Hippocampal formation (tissue), 2 donors: ENCODE results near the gene ENGASE.

Experiments used
- DNase-seq, 2 donors: peaks; one replicate each; lab custom pipeline; 2025; lab: John Stamatoyannopoulos, UW

The ENGASE gene

DNA sequence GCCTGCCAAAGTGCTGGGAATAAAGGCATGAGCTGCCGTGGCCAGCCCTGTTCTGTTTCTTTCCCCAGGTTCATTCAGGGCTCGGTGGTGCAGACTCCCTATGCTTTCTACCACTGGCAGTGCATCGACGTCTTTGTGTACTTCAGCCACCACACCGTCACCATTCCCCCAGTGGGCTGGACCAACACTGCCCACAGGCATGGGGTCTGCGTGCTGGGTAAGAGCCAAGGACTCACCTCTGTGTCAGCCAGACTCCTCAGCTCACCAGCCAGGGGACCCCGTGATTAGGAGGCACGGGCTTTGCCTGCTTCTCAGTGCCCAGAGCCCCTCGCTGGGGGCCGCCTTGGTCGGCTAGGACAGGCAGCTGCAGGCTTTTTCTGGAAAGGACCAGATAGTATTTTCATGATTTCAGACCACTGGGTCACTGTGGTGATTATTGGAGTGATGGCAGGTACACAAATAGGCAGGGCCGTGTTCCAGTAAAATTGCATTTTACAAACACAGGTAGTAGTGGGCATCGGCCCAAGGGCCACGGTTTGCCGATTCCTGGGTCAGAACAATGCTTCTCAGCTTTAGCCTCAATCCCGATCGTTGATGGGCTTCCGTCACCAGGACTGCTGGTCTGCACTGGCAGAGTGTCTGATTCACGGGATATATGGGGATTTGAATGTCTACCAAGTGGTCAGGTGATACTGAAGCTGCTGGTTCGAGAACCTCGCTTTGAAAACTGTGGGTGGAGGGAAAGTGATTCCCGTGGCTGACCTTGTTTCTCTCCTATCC lies 5.0 kb downstream of the ENGASE start:
- DNase-seq = no peak

DNA sequence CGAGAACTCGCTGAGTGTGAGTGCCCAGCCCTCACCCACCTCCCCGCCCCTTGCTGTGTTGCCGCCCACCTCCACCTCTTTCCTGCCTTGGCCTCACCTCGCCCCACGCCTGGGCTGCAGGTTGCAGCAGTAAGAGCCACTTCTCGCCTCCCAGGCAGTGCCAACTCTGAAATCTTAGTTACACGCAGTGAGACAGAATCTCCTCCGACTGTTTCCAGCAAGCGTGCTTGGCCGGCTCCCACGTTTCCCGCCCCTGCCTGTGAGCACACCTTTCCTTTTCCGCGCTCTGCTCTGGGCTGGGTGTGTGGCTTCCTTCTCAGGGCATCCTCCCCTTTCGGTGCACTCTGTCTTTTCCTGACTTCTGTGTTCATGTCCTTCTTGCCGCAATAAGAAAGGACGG lies 5.7 kb downstream of the ENGASE start:
- DNase-seq = no peak

DNA sequence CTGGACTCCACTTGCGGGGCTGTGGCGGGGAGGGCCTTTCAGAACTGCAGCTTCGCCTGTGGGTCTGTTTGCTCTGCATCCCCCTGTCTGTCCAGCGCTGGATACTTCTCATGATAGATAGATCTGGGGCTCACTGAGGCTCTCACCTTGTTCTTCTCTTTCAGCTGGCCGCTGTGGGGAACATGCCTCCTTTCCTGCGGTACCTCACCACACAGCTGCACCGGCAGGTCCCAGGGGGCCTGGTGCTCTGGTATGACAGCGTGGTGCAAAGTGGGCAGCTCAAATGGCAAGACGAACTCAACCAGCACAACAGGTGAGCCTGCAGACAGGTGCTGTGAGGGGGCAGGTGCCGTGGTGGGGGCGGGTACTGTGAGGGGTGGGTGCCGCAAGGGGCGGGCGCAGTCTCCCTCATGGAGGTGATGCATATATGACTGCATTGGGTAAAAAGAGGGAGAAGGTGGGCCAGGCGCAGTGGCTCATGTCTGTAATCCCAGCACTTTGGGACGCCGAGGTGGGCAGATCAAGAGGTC lies 6.2 kb downstream of the ENGASE start:
- no peak for DNase-seq

DNA sequence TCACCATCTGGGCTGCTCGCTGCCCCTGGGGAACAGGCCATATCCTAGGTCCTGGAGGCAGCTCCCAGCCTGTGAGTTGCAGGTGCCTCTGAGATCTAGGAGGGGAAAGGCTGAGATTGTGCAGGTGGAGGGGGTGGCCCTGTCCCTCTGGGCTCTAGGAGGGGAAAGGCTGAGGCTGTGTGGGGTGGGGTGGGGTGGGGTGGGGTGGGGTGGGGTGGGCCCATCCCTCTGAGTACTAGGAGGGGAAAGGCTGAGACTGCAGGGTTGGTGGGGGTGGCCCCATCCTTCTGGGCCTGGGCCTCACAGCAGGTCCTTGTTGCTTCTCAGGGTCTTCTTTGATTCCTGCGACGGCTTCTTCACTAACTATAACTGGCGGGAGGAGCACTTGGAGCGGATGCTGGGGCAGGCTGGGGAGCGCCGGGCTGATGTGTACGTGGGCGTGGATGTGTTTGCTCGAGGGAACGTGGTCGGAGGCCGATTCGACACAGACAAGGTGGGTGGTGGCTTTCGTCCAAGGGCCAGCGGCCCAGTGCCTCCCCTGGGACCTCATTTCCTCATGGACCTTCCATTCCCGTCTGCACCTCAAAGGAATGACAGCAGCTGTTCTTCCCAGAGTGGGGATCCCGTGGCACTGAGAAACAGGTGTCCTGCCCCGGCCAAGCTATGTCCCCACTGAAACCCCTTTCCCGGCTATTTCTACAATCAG lies 7.1 kb downstream of the ENGASE start:
- DNase-seq = no peak

DNA sequence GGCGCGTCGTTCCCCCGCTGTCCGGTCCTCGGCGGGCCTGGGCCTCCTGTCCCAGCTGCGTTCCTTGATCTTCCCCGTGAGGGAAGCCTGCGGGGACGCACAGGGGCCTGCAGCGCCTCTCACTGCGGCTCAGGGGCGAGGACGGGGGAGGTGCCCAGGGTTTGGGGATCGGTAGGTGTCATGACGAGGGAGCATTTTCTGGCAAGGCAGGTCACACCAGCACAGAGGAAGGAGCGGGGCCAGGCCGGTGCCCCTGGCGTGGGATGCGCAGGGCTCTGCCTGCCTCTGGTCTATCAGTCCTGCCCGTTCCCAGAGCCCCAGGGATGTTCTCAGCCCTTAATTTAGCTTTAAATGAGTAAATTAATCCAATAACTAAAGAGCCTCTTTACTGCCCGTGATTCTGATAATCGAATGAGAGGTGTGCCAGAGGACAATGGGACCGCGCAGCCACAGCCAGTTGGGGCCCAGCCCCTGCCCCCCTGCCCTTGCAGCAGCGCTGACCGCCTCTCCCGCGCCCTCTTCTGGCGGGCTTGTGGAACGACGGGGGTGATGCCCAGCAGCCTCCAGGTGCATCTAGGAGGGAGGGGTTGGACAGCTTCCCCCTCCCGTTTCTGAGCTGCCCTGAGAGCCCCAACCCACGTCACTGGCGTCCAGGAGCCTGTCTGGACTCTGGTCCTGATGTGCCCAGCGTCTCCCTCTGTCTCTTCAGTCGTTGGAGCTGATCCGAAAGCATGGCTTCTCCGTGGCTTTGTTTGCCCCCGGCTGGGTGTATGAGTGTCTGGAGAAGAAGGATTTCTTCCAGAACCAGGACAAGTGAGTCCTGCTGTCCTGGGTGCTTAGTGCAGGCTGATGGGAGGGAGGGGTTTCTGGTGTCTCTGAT lies 7.9 kb downstream of the ENGASE start:
- no peak for DNase-seq

DNA sequence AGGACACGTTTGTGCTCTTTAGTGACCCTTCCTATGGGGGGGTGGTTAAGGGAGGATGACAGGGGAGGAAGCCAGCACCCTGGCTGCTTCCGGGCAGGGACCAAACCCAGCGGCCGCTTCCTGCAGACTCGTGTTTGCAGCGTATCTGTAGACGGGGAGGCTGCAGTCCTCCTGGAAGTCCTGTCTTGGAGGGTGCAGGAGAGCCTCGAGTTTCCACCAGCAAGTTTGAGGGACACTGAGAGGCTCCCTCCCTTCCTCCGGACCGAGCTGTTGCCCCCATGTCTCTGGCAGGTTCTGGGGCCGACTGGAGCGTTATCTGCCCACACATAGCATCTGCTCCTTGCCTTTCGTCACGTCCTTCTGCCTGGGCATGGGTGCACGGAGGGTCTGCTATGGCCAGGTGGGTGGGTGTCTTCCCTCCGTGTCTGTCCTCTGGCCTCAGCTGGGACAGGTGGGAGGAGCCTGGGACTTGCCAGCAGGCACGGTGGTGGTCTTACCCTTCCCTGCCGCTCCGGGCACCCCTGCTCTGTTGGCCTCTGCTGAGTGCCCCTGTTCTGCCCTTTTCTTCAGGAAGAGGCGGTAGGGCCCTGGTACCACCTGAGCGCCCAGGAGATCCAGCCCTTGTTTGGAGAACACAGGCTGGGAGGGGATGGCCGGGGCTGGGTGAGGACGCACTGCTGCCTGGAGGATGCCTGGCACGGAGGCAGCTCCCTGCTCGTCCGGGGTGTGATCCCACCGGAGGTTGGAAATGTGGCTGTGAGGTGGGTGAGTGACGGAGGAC lies 8.8 kb downstream of the ENGASE start:
- no peak for DNase-seq

DNA sequence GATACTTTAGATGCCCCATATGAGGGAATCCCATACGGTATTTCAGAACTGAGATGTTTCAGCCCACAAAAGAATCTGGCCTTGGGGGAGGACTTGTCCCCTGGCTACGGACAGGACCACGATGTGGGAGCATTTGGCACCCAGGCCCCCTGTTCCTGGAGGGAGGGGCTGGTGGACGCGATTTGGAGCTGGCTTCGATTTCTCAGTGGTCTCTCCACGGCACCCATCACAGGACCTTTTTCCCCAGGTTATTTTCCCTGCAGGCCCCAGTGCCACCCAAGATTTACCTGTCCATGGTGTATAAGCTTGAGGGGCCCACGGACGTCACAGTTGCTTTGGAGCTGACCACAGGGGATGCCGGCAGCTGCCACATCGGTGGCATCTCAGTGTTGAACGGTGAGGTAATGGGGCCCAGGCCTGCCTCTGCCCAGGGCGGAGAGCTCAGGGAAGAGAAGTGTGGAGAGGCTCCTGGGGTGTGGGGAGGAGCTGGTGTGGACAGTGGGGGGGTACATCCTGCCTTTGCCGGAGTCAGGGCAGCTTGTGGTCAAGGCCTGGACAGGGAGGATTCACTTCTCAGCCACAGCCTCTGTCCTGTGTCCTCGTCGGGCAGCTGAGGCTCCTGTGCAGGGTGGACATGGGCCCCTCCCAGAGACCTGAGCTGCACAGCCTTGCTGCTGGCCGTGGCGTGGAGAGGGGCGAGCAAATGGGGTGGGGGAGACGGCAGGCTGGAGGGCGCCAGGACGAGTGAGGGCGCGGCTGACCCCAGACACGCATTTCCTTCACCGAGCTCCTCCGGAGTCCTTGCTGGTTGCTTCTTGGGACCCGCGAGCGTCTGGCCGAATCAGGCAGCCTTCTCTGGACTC lies 9.9 kb downstream of the ENGASE start:
- DNase-seq = no peak

DNA sequence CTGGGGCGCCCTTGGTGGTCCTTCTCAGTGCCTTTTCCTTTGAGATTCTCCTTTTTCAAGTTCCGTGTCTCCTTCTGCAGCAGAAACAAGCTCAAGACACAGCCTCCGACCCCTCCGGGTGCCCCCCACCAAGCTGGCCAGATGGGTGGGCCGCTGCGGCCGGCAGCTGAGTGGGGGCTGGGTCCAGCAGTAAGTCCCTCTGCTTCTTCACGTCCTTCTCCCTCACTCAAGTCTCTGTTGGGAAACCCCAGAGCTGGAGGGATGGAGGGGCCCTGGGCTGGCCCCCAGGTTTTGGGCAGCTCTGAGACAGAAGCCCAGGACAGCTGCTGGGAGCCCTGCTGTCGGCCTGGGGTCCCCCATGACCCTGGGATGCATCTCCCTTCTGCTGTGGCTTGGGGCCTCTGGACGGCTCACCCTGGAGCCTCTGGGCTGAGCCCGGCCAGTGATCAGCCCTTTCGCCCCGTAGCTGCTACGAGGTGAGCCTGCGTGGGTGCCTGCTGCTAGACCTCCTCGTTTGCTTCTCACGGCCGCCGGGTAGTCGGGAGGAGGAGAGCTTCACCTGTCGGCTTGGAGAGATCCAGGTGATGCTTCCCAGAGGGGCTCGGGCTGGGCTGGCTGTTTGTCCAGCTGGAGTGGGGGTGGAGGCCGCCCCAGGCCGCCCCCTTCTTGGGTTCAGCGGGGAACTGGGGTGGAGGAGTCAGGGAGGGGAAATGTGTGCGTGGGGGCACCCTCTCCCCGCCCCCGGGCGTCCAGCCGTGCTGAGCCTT lies 10.7 kb downstream of the ENGASE start:
- DNase-seq = no peak

DNA sequence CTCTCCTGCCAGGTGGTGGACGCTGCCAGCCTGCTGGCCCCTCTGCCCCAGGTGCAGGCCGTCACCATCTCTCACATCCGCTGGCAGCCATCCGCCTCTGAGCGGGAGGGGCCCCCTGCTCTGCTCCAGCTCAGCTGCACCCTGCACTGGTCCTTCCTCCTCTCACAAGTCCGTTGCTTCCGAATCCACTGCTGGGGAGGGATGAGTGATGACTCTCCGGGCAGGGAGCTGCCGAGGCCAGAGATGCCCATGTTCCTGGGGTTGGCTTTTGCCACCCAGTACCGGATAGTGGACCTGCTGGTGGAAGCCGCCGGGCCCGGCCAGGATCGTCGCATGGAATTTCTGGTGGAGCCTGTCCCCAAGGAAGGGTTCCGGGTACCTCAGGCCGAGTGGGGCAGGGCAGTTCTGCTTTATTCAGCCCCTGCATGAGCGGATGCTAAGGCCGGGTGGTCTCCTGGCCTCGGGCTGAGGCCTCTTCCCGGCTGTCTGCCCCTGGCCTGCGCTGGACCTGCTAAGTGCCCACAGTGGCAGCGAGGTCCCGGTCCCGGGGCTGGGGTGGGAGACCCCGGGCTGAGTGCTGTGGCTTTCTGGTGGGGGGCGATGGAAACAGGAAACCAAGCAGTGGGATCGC lies 11.4 kb downstream of the ENGASE start:
- no peak for DNase-seq

DNA sequence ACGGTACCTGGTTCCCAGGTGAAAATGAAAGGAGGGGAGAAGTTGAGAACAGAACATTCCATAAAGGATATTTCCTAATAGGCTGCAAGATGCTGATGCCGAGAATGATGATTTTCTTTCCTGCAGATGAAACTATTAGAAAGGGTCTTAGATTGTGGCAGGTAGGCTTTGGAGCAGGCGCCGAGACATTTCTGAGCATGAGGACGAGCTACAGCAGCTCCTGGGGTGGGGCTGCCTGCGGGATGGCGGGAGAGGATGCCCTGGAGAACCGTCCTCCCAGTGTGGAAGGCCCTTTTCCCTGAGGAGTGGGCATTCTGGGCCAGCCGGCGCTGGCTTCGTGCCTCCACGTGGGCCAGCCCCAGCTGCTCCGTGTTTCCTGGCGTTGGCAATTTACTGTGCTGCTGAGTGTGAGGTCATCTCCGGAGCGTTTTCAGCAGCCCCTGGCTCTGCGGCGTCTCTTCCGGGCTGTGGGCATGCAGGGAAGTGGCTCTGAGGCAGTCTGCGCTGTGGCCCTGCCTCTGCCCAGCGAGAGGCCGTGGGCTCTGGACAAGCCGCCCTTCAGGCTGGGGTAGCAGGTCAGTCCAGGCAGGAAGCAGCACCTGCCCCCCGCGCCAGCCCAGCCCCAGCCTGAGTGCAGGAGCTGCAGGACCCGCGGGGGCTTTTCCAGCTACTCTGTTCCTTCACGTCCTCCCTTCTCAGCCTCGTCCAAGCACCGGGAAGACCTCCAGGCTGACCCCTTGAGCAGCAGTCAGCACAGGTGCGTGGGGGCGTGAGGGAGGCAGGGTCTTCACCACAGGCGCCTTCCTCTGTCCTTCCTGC lies 12.2 kb downstream of the ENGASE start:
- DNase-seq = no peak

DNA sequence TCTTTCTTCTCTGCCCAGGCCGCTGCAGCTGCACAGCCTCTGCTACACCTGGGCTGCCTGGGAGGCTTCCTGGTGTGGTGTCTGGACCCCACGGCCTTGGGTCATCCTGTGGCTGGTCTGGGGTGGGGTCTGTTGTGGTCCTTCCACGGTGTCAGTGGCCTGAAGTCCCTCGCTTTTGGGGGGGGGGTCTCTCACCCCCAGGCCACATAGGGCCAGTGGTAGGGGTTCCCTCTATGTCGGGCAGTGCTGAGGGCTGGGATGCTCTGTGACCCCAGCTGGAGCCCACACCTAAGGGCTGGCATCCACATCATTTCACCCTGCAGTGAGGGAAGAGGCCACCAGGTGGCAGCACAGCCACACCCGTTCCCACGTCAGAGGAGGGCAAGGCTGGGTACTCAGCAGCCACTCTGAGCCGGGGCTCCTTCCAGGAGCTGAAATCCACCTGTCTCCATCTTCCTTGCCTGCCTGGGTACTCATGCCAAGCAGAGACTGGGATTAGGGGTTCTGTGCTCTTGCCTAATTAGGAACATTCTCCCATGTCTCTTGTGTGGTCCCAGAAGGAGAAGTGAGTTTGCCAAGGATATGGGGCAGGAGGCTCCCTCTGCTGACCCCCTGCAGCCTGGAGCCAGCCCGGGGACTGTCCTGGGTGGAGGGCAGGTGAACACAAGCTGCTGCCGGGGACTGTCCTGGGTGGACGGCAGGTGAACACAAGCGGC lies 13.0 kb downstream of the ENGASE start:
- peak in 1 of 2 donors; percentile 54 for DNase-seq

DNA sequence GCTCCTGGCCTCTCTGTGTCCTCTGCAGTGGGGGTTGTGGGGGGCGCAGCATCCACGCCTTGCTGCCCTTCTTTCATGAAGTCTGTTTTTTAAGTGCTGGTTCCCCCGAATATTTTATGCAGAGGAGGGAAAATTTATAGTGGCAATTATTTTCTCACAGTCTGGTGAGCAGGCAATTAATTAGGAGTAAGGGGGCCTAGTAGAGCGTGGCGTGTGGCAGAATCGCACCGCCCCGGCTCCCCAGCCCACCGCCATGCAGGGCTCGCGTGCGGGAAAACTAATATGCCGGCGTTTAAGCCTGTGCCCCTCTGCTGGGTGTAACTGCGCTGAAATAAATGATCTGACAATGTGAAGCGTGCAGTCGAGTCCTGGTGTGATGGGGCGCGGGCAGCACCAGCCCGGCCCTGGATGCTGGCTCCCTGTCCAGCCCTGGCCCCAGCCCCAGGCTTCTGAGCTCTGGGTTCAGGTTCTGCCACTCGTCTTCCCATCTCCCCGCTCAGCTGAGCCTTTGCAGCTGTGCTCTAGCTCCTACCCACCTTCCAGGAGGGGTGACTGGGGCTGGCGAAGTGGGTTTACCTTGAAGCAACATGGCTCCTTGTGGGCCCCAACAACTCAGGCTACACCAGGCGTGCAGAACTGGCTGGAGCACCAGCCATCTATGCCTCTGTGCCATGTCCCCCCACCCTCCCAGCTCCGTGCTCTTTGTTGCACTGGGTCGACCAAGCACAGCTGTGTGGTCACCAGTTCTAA lies 13.8 kb downstream of the ENGASE start:
- no peak for DNase-seq

DNA sequence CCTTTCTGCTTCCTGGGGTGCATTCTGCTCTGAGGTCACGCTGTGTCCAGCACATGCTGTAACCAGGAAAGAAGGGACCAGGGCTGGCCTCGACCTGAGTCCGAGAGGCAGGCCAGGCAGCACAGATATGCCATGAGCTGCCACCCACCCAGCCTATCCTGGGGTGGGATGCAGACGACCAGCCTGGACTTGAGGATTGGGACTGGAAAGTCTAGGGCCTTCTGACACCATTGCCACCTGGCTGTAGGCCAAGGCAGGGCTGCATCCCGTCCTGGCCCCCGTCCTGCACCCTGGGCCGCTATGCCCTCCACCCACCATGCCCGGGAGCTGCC lies 14.3 kb downstream of the ENGASE start:
- DNase-seq = no peak

DNA sequence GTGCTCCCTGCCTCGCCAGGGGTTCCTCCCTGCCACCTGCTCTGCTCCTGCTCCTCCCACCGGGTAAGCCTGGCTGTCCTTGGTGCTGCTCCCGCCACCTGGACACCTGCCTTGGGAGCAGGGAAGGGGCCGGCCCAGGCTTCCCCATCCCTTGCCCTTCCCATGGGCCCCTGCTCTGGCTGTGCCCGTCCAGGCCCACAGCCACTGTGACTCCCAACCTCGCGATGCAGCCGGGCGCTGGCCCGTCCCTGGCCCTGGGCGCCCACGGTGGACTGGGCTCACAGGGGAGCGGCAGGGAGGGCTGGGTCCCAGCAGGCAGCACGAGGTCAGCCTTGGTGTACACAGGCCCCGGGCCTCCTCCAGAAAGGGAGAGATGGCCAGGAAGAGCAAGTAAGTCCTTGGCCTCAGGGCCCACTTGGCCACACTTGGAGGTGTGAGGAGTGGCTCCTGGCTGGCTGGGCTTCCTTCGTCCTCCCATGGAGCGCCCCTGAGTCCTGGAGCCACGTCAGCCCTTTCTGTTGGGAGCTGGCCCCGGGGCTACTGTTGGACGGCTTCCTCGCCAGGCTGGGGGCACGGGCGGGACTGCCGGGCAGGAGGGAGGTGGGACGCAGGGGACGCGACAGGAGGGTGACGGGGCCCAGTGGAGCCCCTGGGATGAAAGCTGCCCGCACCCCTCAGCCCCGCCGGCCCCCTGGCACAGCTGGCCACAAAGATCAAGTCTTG lies 15.3 kb downstream of the ENGASE start:
- DNase-seq = no peak

DNA sequence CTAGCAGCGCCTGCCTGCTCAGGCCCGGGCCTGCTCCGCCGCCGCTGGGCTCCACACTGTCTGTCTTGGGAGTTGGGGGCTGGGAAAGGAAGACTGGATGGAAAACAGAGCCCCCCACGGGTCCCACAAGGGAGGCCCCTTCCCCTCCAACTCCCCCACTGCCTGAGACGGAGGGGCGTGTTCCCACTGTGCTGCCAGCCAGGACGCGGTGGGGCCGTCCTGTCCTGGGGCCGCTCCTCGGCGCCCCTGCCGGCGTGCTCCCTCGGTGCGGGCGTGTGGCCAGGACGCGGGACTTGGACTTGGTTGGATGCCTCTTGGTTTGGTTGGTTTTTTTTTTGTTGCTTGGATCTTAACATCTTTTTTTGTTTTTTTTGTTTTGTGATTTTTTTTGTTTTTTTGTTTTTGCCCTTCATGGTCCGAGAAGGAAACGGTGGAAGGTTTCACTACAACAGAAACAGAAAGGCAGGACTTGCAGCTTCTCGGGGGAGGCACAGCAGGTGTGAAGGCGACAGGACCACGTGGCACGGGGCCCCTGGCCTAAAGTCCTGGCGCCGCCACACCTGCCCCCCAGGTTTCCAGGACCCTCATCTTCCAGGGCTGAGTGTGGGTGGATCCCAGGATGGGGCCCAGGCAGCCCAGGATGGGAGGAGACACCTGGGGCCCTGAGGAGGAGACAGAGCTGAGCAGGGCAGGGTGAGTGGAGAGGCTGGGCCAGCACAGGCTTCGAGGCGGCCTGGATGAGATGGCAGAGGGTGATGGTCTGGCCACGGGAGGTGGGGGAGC lies 16.0 kb downstream of the ENGASE start:
- no peak for DNase-seq

DNA sequence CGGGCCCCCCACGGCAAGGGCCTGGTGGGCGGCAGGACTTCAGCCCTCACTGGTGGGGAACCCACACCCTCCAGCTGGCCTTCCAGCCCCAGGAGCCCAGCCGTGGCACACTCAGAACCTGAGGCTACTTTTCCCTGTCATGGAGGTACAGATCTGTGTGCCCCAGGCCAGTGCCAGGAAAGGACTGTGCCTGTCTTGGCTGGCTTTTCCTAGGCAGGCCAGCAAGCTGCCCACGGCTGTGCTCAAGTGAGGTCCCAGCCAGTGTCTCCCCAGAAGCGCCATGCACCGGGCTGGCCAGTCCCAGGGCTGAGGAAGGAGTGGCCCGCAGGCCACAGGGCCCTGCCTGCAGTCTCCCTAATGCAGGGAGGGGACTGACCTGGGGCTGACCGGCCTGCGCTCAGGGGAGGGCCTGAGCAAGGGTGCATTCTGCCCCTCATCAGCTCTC lies 16.6 kb downstream of the ENGASE start:
- no peak for DNase-seq
